Uterus (tissue), 4 donors: ENCODE data around the gene SHPK. TPM values are rescaled to one million over a fixed set of nuclear protein-coding genes. Genes with fewer than 3 reads are reported as not detected.

ENCODE experiments used
- DNase-seq, 2 donors: peaks; one replicate each; pipeline ENCODE4 v3.0.0-alpha.2; 2019 to 2020
- H3K27ac ChIP-seq, 2 donors: fragments of 200-600 bp; sonication (generic); 1 replicate in 1 of 2; 2 replicates in 1 of 2; pipeline ENCODE4 v1.5.1; 2016 to 2018
- H3K27me3 ChIP-seq, 2 donors: fragments of 200-600 bp; sonication (generic); one replicate each; pipeline ENCODE4 v1.5.1; 2018 to 2019; ENCODE audit warnings: control low read depth in 1 of 2
- H3K36me3 ChIP-seq, 2 donors: fragments of 200-600 bp; sonication (generic); one replicate each; pipeline ENCODE4 v1.5.1; 2019; ENCODE audit warnings: control low read depth in 1 of 2
- H3K4me1 ChIP-seq, 2 donors: fragments of 200-600 bp; sonication (generic); one replicate each; pipeline ENCODE4 v1.5.1; 2018 to 2019; ENCODE audit warnings: control low read depth in 1 of 2
- H3K4me3 ChIP-seq, 2 donors: fragments of 200-600 bp; sonication (generic); 1 replicate in 1 of 2; 2 replicates in 1 of 2; pipeline ENCODE4 v1.5.1; 2018 to 2019; ENCODE audit warnings: mild to moderate bottlenecking in 1 of 2
- H3K9me3 ChIP-seq, 2 donors: fragments of 200-600 bp; sonication (generic); one replicate each; pipeline ENCODE4 v1.5.1; 2019; ENCODE audit warnings: control low read depth in 1 of 2
- POLR2A ChIP-seq, 2 donors: fragments of 450-650 bp; IDR thresholded peaks; one replicate each; pipeline ENCODE4 v1.6.1; 2016; ENCODE audit warnings: antibody characterized with exemption in 2 of 2, mild to moderate bottlenecking in 1 of 2, moderate library complexity in 1 of 2
- intact Hi-C: fragments of 100-400 bp; cut with DNase I; formaldehyde crosslinking; loops from one replicate; pipeline ENCODE4 v1.15.1; 2023; ENCODE audit warnings: low total_unique reads
- total RNA-seq, 4 donors: library from RNA; depleted of rRNA in 3 of 4; stranded (reverse); fragments of >200 nt in 3 of 4; gene quantifications; one replicate each; pipeline versions ENCODE4 v1.1.0 to v1.2.4, GENCODE V29; 2014 to 2023
- TF ChIP-seq, protein P1 (sequence below), 4 experiments: fragments of 200-600 bp in 2 of 4; fragments of 450-650 bp in 2 of 4; sonication (generic) in 2 of 4; IDR thresholded peaks; one replicate each; pipeline ENCODE4 v1.5.1; 2016 to 2019; ENCODE audit warnings: antibody characterized with exemption in 4 of 4, mild to moderate bottlenecking in 2 of 4, moderate library complexity in 1 of 4
- donor health status: DM: yes; HTN: yes; CAD: no.

SHPK gene
- total RNA-seq, 4 donors from 2014 or later = 0.26 to 24.4 (median 8.3) TPM

DNA sequence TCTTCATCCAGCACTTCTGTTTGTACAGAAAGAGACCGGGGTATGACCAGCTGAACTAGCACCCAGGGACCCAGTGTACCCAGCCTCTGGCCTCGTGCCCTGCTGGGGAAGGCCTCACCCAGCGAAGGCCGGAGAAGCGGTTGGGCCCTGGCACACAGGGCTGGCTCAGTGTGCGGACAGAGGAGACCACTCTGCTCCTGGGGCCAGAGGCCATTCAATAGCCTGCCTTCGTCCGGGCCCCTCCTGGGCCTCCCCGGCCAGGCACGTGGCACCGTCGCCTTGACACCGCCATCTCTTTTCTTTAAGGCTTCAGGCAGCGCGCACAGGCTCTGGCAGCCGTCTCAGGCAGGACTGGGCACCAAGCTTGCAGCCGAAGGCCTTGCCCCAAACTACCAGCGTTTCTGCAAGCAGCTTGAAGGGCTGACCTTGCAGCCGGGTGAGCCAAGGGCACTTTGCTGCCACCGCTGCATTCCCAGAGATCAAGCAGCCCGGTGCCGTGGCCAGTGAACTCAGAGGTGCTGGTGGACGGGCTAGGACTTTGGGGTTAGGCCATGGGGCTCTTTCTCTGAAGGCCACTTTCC is 24.4 kb upstream of the SHPK start:
- Histone ChIP-seq H3K36me3 (no peaks in the 10 kb centered on the region), H3K4me1 (peaks cover 7 to 9% of the 10 kb centered on the region in 2 donors), H3K27ac (peak overlapping the region; percentile 85 to 89), H3K27me3 (no peaks in the 10 kb centered on the region), H3K9me3 (no peaks in the 10 kb centered on the region), H3K4me3 (no peak overlapping the region)
- intact Hi-C loops = no loop called here
- TF ChIP-seq, protein P1, sequence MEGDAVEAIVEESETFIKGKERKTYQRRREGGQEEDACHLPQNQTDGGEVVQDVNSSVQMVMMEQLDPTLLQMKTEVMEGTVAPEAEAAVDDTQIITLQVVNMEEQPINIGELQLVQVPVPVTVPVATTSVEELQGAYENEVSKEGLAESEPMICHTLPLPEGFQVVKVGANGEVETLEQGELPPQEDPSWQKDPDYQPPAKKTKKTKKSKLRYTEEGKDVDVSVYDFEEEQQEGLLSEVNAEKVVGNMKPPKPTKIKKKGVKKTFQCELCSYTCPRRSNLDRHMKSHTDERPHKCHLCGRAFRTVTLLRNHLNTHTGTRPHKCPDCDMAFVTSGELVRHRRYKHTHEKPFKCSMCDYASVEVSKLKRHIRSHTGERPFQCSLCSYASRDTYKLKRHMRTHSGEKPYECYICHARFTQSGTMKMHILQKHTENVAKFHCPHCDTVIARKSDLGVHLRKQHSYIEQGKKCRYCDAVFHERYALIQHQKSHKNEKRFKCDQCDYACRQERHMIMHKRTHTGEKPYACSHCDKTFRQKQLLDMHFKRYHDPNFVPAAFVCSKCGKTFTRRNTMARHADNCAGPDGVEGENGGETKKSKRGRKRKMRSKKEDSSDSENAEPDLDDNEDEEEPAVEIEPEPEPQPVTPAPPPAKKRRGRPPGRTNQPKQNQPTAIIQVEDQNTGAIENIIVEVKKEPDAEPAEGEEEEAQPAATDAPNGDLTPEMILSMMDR (IDR thresholded peaks at IDR 0.05) = no peak
- no peak for TF ChIP-seq POLR2A (IDR thresholded peaks at IDR 0.05)
- DNase-seq = peak; percentile 31 to 35

DNA sequence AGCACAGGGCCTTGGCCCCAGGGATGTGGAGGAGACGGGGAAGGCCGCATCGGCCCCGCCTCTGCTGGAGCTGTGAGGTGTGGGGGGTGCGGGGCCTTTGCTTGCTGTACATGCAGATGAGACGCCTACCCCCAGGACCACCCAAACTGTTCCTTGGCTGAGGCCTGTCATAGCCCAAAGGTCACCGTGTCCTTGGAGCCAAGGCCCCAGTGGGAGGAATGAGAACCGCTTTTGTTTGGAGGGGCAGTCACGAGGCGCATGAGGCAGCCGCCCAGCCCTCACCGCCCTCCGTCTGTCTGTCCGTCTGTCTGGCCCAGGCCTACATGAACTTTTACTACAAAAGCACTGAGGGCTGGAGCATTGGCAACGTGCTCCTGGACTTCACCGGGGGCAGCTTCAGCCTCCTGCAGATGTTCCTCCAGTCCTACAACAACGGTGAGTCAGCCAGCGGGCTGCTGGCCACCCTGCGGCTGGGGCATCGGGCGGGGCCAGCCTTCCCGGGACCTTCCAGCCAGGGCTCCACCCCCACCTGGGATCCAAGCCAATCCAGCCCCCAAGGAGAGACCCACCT is 23.6 kb upstream of the SHPK start:
- H3K9me3 ChIP-seq = no peaks in the 10 kb centered on the region
- no peaks in the 10 kb centered on the region for H3K36me3 ChIP-seq
- peak overlapping the region; percentile 85 to 89 for H3K27ac ChIP-seq
- DNase-seq = peak; percentile 84 to 88
- no peaks in the 10 kb centered on the region for H3K27me3 ChIP-seq
- peak in 1 of 2 donors; percentile 34 for TF ChIP-seq POLR2A (IDR thresholded peaks at IDR 0.05)
- TF ChIP-seq, protein P1 (IDR thresholded peaks at IDR 0.05) = peak in 3 of 4 experiments; percentile 13 to 60 (median 26)
- peaks cover 7 to 9% of the 10 kb centered on the region in 2 donors for H3K4me1 ChIP-seq
- H3K4me3 ChIP-seq = no peak overlapping the region
- intact Hi-C loops = no loop called here

DNA sequence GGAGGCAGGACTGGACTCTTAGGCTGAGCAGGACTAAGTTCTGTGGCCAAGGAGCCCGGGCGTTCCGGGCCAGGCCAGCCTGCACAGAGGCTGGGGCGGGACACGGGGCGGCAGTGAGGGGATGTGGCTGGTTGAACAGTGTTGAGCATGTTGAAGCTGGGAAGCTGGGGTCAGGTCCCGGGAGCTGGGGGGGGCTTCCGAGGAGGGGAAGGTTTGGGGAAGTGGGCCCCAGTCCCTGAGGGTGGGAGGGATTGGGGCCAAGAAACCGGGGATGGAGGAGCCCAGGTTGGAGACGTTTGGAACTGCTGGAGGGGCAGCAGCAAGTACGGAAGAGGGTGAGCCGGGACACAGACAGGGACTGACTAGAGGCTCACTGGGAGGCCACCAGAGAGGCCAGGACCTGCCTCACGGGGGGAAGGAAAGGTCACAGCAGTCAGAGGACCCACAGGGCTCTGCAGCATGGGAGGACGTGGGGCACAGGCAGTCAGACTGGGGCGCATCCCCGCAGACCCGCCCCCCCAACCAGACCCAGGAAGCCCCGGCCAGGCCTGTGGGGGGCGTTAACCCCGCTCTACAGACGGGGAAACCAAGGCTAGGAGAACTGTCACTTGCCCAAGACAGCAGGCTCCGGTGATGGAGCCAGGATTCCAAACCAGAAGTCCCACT is 22.9 kb upstream of the SHPK start:
- H3K27ac ChIP-seq = peak overlapping the region; percentile 85 to 89
- no peaks in the 10 kb centered on the region for H3K36me3 ChIP-seq
- intact Hi-C loops = no loop called here
- TF ChIP-seq, protein P1 (IDR thresholded peaks at IDR 0.05) = no peak
- TF ChIP-seq POLR2A (IDR thresholded peaks at IDR 0.05) = no peak
- peak in 1 of 2 donors; percentile 39 for DNase-seq
- H3K4me3 ChIP-seq = no peak overlapping the region
- H3K4me1 ChIP-seq = peaks cover 7 to 9% of the 10 kb centered on the region in 2 donors
- no peaks in the 10 kb centered on the region for H3K9me3 ChIP-seq
- H3K27me3 ChIP-seq = no peaks in the 10 kb centered on the region

DNA sequence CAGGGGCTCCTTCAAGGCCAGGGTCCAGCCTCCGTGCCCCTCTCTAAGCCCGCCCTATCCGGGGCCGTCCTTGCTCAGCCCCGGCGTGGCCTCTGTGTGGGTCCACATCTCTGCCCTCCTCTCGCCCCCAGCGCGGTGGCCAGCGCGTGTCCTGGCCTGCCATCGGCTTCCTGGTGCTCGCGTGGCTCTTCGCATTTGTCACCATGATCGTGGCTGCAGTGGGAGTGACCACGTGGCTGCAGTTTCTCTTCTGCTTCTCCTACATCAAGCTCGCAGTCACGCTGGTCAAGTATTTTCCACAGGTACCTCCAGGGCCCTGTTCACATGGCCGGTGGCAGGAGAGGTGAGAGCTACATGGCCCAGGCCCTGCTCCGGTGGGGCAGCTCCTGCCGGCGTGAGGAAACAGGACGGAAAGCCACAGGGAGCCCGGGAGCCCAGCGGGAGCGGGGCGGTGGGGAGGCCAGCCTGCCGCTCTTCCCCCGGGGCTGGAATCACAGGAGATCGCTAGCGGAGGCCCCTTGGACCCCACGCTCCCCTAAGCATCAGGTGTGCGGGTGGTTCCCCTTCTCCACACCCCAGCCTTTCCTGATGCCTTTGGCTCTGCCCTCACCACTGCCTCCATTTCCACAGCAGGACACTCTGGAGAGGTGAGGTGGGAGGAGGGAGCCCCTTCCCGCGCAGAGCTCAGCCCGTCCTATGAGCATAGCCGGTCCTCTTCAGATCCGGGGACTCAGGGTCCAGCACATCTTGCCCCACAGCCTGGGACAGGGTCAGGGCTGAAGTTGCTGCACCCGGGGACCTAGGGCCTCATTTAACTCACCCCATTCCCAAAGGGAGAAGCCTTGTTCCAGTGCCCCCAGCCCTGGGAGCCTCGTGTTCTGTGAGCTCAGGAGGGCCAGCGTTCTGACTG is 22.1 kb upstream of the SHPK start:
- intact Hi-C loops = no loop called here
- no peaks in the 10 kb centered on the region for H3K27me3 ChIP-seq

More for the DNA sequence above, 22.1 kb upstream of the SHPK start:
- Histone ChIP-seq H3K4me3 (no peak overlapping the region), H3K9me3 (no peaks in the 10 kb centered on the region), H3K36me3 (no peaks in the 10 kb centered on the region), H3K4me1 (peaks cover 7 to 9% of the 10 kb centered on the region in 2 donors), H3K27ac (peak overlapping the region; percentile 85 to 89)
- no peak for TF ChIP-seq POLR2A (IDR thresholded peaks at IDR 0.05)
- TF ChIP-seq, protein P1 (IDR thresholded peaks at IDR 0.05) = no peak
- no peak for DNase-seq
